ENCODE measurements around the gene GPC5. TPM values are rescaled to one million over a fixed set of nuclear protein-coding genes. Genes with fewer than 3 reads are reported as not detected.

The GPC5 gene
- total and polyA plus RNA-seq, 2 donors (not counting 3 experiments of a cell fraction or from before 2014, with no cell fraction given) = 0.59 to 0.97 TPM

DNA sequence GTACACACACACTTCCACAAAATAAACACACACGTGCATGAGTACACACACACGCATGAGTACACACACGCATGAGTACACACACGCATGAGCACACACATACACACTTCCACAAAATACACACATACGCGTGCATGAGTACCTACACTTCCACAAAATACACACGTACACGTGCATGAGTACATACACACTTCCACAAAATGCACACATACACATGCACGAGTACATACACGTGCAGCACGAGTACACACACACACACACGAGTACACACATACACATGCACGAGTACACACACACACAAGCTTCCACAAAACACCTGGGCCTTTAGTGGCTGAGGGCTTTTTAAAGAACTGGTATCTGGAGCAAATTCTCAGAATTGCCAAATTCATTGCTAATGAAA is 619.3 kb downstream of the GPC5 start:
- no peak for DNase-seq (ENCODE audit: low read depth, low spot score)
- dilution Hi-C loops (cut with MboI; ENCODE audit: extremely low pct_ligation_motif_present, low sequenced_read_pairs) = no loop called here
- POLR2A ChIA-PET = no interaction called here

More for the DNA sequence above, 619.3 kb downstream of the GPC5 start:
- TF ChIP-seq EZH2 (IDR thresholded peaks at IDR 0.05; ENCODE audit: borderline replicate concordance, low read depth, low read length, severe bottlenecking) = no peak
- no peak for TF ChIP-seq GATA2 (IDR thresholded peaks at IDR 0.05; ENCODE audit: insufficient read depth, insufficient read length, low read depth, low read length)
- no peak for TF ChIP-seq POLR2AphosphoS5 (IDR thresholded peaks at IDR 0.05; ENCODE audit: insufficient read depth, low read depth, low read length)
- TF ChIP-seq, protein P1, sequence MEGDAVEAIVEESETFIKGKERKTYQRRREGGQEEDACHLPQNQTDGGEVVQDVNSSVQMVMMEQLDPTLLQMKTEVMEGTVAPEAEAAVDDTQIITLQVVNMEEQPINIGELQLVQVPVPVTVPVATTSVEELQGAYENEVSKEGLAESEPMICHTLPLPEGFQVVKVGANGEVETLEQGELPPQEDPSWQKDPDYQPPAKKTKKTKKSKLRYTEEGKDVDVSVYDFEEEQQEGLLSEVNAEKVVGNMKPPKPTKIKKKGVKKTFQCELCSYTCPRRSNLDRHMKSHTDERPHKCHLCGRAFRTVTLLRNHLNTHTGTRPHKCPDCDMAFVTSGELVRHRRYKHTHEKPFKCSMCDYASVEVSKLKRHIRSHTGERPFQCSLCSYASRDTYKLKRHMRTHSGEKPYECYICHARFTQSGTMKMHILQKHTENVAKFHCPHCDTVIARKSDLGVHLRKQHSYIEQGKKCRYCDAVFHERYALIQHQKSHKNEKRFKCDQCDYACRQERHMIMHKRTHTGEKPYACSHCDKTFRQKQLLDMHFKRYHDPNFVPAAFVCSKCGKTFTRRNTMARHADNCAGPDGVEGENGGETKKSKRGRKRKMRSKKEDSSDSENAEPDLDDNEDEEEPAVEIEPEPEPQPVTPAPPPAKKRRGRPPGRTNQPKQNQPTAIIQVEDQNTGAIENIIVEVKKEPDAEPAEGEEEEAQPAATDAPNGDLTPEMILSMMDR (IDR thresholded peaks at IDR 0.05; ENCODE audit: extremely low read depth in 1 of 2, insufficient read depth in 1 of 2, low read depth in 1 of 2, low read length in 2 of 2) = no peak
- no peak for TF ChIP-seq MYC (IDR thresholded peaks at IDR 0.05; ENCODE audit: low read depth, low read length)
- TF ChIP-seq, protein P2, sequence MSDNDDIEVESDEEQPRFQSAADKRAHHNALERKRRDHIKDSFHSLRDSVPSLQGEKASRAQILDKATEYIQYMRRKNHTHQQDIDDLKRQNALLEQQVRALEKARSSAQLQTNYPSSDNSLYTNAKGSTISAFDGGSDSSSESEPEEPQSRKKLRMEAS (IDR thresholded peaks at IDR 0.05; ENCODE audit: insufficient read depth, insufficient read length) = no peak
- TF ChIP-seq FOS (IDR thresholded peaks at IDR 0.05; ENCODE audit: borderline replicate concordance, insufficient read depth, low read length) = no peak
- no peak for TF ChIP-seq POLR2A (IDR thresholded peaks at IDR 0.05; ENCODE audit: low read depth, low read length)
- no peak for FAIRE-seq
- CTCF ChIA-PET = interaction anchor here (1.1 kb wide), 1 partner anchor 11 kb away, joined by 3 read pairs; no protein-coding TSS in a partner anchor
- H3K9ac ChIP-seq (replicated peaks; ENCODE audit: extremely low read depth, insufficient read depth, low read length) = no peak overlapping the region
- H3K9me3 ChIP-seq (replicated peaks; ENCODE audit: control insufficient read depth, insufficient read depth, low read length) = no peaks in the 10 kb centered on the region
- no peak overlapping the region for H2AFZ ChIP-seq (ENCODE audit: low read depth, low read length)
- H3K79me2 ChIP-seq (ENCODE audit: control insufficient read depth, insufficient read depth, low read length) = no peaks in the 10 kb centered on the region
- no peaks in the 10 kb centered on the region for H3K27me3 ChIP-seq (ENCODE audit: control insufficient read depth in 2 of 2, insufficient read depth in 2 of 2, low read length in 2 of 2)
- H3K4me1 ChIP-seq (ENCODE audit: control insufficient read depth, extremely low read depth, insufficient read depth, low read length) = no peaks in the 10 kb centered on the region
- H3K4me3 ChIP-seq (replicated peaks in 1 of 3; ENCODE audit: insufficient read depth in 1 of 3, low read depth in 1 of 3, low read length in 3 of 3) = no peak overlapping the region
- no peak overlapping the region for H3K4me2 ChIP-seq (ENCODE audit: insufficient read depth, low read length)
- no peaks in the 10 kb centered on the region for H4K20me1 ChIP-seq (replicated peaks; ENCODE audit: control insufficient read depth, extremely low read depth, insufficient read depth, low read length)
- BruUV-seq (replicated peaks) = no TSS peak
- no peak overlapping the region for H3K27ac ChIP-seq (ENCODE audit: insufficient read depth, low read depth, low read length)
- no peaks in the 10 kb centered on the region for H3K36me3 ChIP-seq (ENCODE audit: control insufficient read depth in 2 of 2, extremely low read depth in 1 of 2, insufficient read depth in 2 of 2, low read length in 2 of 2)
- no peaks in the 10 kb centered on the region for H3K9me1 ChIP-seq (replicated peaks; ENCODE audit: control insufficient read depth, extremely low read depth, insufficient read depth, low read length)
- intact Hi-C loops (cut with micrococcal nuclease) = no loop called here

Measured in endothelial cell of umbilical vein (primary cell).